SU-DHL-6 (cell line): ENCODE measurements around the gene PTH.

Experiments
- H2AFZ ChIP-seq: fragments of 200-600 bp; sonication (generic); 2 replicates; pipeline ENCODE4 v1.6.1; 2014; ENCODE audit warnings: low read depth, mild to moderate bottlenecking, moderate library complexity, mixed read lengths, antibody characterized with exemption, low read length; ENCODE audit not compliant: severe bottlenecking
- H3F3A ChIP-seq: fragments of 200-600 bp; shearing (Covaris generic); 2 replicates; pipeline ENCODE4 v1.6.0; 2016; ENCODE audit warnings: antibody characterized with exemption, mild to moderate bottlenecking; ENCODE audit not compliant: insufficient read depth
- H3K27ac ChIP-seq: fragments of 200-600 bp; sonication (generic); 2 replicates; pipeline ENCODE4 v1.5.1; 2016; ENCODE audit warnings: low read depth, mild to moderate bottlenecking, low read length, moderate library complexity, mixed read lengths
- H3K27me3 ChIP-seq: fragments of 200-600 bp; sonication (generic), shearing (Covaris generic); 2 replicates; pipeline ENCODE4 v1.6.0; 2014; ENCODE audit warnings: mild to moderate bottlenecking, low read length
- H3K36me3 ChIP-seq: fragments of 200-600 bp; sonication (generic); 2 replicates; pipeline ENCODE4 v1.6.1; 2014; ENCODE audit warnings: mild to moderate bottlenecking, low read length, mixed read lengths
- H3K4me2 ChIP-seq: fragments of 300-600, 200-600 bp; shearing (Covaris generic), sonication (generic); 2 replicates; pipeline ENCODE4 v1.6.0; 2014; ENCODE audit warnings: low read length, low read depth, mild to moderate bottlenecking; ENCODE audit not compliant: poor library complexity, severe bottlenecking
- H3K4me3 ChIP-seq: fragments of 200-600 bp; sonication (generic); 2 replicates; pipeline ENCODE4 v1.5.1; 2014; ENCODE audit warnings: antibody characterized with exemption, low read length, mild to moderate bottlenecking, mixed read lengths; ENCODE audit not compliant: insufficient read depth, poor library complexity, severe bottlenecking
- H3K79me2 ChIP-seq: fragments of 200-600 bp; sonication (generic); 2 replicates; pipeline ENCODE4 v1.6.1; 2014; ENCODE audit warnings: mild to moderate bottlenecking, low read length, moderate library complexity; ENCODE audit not compliant: insufficient read depth
- H3K9ac ChIP-seq: fragments of 200-600 bp; sonication (generic); 2 replicates; pipeline ENCODE4 v1.7.0; 2014; ENCODE audit warnings: mild to moderate bottlenecking, low read length
- H3K9me2 ChIP-seq: fragments of 200-600 bp; sonication (generic); replicated peaks from 2 replicates; pipeline ENCODE4 v1.6.1; 2014; ENCODE audit warnings: low read length; ENCODE audit not compliant: insufficient read depth
- H3K9me3 ChIP-seq: fragments of 200-600 bp; sonication (generic); 2 replicates; pipeline ENCODE4 v1.6.1; 2014; ENCODE audit warnings: low read length, mixed read lengths; ENCODE audit not compliant: insufficient read depth
- H4K20me1 ChIP-seq: fragments of 200-600 bp; sonication (generic); 2 replicates; pipeline ENCODE4 v1.6.1; 2014; ENCODE audit warnings: low read depth, mild to moderate bottlenecking, antibody characterized with exemption, low read length, moderate library complexity, mixed read lengths
- CTCF ChIP-seq: fragments of 200-600 bp; sonication (generic); IDR thresholded peaks from one replicate; pipeline ENCODE4 v1.5.1; 2017; ENCODE audit warnings: antibody characterized with exemption, mild to moderate bottlenecking, low read length, moderate library complexity; ENCODE audit not compliant: insufficient read depth, poor library complexity, severe bottlenecking
- EZH2phosphoT487 ChIP-seq: fragments of 200-600 bp; sonication (generic), shearing (Covaris generic); conservative IDR thresholded peaks from 2 replicates; pipeline ENCODE4 v1.6.1; 2018; ENCODE audit warnings: mild to moderate bottlenecking, antibody characterized with exemption, low read length, moderate library complexity, mixed read lengths

Gene PTH

GRCh38 chr11:13487661-13488030 is 8.2 kb downstream of the PTH start:
- H3K27ac ChIP-seq = no peak overlapping the region
- peak overlapping the region; percentile 57 for H3K4me2 ChIP-seq
- H3K4me3 ChIP-seq = peak overlapping the region; percentile 36
- no peaks in the 10 kb centered on the region for H3F3A ChIP-seq
- H3K9me2 ChIP-seq = no peaks in the 10 kb centered on the region
- no peaks in the 10 kb centered on the region for H3K27me3 ChIP-seq
- H3K36me3 ChIP-seq = no peaks in the 10 kb centered on the region
- H3K79me2 ChIP-seq = no peaks in the 10 kb centered on the region
- H3K9me3 ChIP-seq = no peaks in the 10 kb centered on the region
- H3K9ac ChIP-seq = peak overlapping the region; percentile 31
- TF ChIP-seq EZH2phosphoT487 = no peak
- no peak for TF ChIP-seq CTCF
- H2AFZ ChIP-seq = peak overlapping the region; percentile 93
- H4K20me1 ChIP-seq = no peaks in the 10 kb centered on the region

- peak overlapping the region; percentile 57 for H3K4me2 ChIP-seq
- peak overlapping the region; percentile 93 for H2AFZ ChIP-seq
- H3F3A ChIP-seq = no peaks in the 10 kb centered on the region
- peak overlapping the region; percentile 36 for H3K4me3 ChIP-seq
- H4K20me1 ChIP-seq = no peaks in the 10 kb centered on the region
- no peaks in the 10 kb centered on the region for H3K36me3 ChIP-seq
- H3K9me2 ChIP-seq = no peaks in the 10 kb centered on the region
- no peak overlapping the region for H3K27ac ChIP-seq
- H3K9ac ChIP-seq = peak overlapping the region; percentile 31
- no peaks in the 10 kb centered on the region for H3K9me3 ChIP-seq
- no peak for TF ChIP-seq EZH2phosphoT487
- TF ChIP-seq CTCF = peak; percentile 87
- H3K27me3 ChIP-seq = no peaks in the 10 kb centered on the region
- no peaks in the 10 kb centered on the region for H3K79me2 ChIP-seq
Measured at GRCh38 chr11:13486926-13487660, 8.7 kb downstream of the PTH start.

GRCh38 chr11:13480198-13480597 is 15.6 kb downstream of the PTH start:
- Histone ChIP-seq H3K79me2 (no peaks in the 10 kb centered on the region), H3K9me2 (no peaks in the 10 kb centered on the region), H3K27me3 (no peaks in the 10 kb centered on the region), H4K20me1 (no peaks in the 10 kb centered on the region), H3K9ac (no peak overlapping the region), H3F3A (no peaks in the 10 kb centered on the region), H3K27ac (no peak overlapping the region), H3K36me3 (no peaks in the 10 kb centered on the region), H3K4me2 (no peak overlapping the region), H3K9me3 (no peaks in the 10 kb centered on the region), H2AFZ (no peak overlapping the region), H3K4me3 (no peak overlapping the region)
- no peak for TF ChIP-seq CTCF
- no peak for TF ChIP-seq EZH2phosphoT487
